GM18508 (cell line): Measurements from ENCODE around the gene ACTG1.
A peak's percentile ranks its signal among the peaks of the same experiment; 100 is the strongest.

ENCODE experiments used
- ATAC-seq: cut with Tn5 transposase; IDR thresholded peaks from one replicate; pipeline ENCODE4 v1.9.1; 2021; ENCODE audit warnings: moderate number of reproducible peaks; ENCODE audit not compliant: insufficient read depth, unreplicated experiment

The ACTG1 gene

DNA sequence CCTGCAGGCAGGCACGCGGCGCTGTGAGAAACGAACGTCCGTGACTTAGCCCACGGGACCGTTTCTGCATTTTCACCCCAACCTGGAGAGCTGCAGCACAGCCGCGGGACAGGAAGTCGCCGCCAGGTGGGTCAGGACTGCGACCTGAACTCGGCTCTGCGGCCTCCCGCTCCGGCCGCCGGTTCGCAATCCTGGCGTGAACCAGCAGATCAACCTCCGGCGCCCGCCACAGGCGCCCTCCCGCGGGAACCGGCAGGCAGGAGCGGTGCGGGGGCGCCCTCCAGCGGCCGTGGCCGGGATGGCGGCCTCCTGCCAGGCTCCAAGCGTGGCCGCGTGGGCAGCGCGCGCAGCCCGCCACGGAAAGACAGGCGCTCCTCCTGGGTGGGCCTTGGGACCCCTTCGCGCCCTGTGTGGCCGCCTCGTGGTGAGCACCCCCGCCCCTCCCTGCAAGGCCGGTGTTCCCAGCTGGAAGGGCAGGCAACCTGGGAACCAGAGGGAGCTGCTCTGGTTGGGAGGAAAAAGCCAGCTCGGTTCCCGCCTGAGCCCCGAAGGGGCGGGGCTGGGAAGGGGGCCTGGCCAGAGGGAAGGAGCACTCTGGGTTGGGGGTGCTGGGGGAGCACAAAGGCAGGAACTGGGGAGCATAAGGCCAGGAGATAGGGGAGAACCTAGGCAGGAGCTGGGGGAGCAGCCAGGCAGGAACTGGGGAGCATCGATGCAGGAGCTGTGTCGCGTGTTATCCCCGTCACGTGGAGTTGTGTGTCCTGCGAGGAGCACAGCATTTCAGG is 28.2 kb downstream of the ACTG1 start:
- ATAC-seq = peak; percentile 39

DNA sequence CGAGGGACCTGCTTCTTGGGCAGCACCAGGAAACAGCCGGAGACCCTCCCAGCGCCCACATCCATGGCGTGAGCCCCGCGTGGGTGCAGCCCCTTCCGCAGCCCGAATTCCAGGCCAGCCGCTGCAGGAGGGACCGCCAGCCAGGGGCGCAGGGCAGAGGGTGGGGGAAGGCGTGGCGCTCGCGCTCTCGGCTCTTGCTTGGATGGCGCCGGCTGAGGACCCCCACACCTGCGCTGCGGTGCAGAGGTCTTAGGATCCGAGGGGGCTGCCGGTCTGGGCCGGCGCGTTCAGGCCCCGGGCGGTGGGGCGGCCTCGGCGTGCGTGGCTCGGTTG is 28.8 kb downstream of the ACTG1 start:
- no peak for ATAC-seq

DNA sequence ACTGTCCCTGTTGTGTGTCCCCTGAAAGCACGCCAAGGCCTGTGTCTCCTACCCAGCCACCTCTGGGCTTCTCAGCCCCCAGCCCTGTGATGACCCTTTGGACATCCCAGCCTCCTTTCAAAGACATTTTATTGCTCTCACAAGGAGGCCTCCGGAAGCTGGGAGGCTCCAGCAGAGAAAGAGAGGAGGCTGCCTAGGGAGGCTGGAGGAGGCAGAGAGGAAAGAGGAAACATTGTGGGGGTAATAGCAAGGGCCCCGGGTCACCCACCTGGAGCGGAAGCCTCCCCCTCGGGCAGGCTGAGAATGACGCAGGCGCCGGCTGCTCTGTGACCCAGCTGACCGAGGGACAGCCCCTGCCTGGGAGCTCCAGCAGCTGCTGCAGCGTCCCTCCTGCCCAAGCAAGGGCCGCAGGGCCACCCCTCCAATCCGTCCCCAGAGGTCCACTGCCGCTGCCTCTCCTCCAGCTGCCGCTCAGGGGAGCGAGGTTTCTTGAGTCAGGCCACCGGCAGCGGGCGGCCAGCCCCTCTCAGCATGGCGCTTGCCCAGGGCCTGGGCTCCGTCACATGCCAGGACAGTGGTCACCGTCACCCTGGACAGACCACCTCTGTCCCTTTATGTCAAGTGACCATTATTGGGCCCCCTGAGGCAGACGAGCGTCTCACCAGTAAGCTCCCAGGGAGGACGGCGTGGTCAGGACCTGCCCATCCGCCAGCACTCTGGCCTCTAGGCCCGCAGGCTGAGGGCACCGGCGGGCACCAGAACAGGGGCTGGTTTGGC is 29.3 kb downstream of the ACTG1 start:
- no peak for ATAC-seq

DNA sequence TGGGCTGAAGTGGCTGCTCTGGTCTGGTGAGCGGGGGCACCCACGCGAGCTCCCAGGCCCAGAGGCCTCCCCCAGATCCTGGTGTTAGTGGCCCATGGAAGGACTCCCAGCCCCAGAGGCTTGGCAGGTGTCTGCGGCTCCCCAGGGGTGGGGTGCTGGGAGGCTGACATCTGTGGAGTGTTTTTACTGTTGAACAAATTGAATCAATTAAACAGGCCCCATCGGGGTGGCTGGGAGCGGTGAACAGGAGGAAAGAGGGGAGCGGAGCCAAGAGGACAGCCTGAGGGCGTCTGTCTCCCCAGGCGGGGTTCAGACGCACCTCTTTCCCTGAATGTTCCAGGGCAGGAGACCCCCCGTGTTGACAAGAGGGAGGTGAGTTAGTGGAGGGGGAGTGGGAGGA is 29.9 kb downstream of the ACTG1 start:
- no peak for ATAC-seq

DNA sequence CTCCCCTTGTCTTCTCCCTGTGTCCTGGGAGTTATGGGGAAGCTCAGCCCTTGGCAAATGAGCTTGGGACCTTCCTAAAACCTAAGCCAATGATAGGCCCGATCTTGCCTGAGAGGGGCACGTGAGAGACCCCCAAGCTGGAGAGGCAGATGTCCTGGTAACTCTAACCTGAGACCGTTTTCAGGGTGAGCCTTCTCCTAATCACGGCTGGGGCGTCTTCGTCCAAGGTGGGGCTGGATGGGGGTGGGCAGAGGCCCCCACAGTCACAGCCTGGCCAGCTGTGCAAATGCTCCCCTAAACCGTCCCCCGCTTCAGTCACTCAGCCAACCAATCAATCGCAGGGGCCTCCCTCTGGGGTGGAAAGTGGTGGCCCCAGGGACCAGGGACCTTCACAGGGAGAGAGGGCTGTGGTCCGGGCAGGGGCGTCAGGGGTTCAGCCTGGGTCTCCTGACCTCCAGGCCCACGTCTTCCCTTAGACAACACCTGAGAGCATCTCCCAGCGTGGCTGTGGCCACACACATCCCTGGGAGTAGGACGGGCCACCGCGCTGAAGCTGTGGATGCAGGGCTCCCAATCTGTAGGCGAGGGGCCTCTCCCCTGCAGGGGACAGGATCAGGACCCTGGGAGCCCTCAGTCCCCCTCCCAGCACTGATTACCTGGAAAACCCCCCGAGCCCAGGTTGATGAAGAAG is 30.6 kb downstream of the ACTG1 start:
- no peak for ATAC-seq

DNA sequence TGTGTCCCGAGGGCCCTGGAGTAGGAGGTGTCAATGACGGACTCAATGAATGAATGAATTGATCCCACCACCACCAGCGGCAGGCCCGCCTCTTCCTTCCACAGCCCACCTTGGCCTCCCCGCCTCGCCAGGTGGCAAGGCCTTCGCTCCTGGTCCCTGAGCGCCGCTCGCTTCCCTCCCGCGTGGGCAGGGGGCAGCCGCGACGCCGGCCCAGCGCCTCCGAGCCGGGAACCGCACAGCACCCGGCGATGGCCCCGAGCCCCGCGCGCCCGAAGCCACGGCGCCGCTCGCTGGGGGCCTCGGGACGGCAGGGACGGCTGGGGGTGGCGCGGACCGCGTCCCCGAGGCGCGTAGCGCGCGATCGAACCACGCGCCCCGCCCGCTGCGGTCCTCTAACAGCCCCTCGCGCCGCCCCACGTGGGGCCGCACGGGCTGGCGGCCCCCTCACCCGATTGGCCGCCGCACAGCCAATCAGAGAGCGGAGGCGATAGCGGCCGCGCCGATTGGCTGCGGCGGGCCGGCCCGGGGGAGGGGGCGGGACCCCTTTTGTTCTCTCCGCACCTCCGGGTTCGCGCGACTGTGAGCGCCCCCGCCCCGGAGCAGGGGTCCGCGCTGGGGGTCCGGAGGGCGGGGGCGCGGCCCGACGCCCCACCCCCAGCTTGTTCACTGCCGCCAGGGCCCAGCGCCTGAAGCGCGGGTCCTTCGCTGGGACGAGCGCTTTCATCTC is 31.4 kb downstream of the ACTG1 start:
- no peak for ATAC-seq

DNA sequence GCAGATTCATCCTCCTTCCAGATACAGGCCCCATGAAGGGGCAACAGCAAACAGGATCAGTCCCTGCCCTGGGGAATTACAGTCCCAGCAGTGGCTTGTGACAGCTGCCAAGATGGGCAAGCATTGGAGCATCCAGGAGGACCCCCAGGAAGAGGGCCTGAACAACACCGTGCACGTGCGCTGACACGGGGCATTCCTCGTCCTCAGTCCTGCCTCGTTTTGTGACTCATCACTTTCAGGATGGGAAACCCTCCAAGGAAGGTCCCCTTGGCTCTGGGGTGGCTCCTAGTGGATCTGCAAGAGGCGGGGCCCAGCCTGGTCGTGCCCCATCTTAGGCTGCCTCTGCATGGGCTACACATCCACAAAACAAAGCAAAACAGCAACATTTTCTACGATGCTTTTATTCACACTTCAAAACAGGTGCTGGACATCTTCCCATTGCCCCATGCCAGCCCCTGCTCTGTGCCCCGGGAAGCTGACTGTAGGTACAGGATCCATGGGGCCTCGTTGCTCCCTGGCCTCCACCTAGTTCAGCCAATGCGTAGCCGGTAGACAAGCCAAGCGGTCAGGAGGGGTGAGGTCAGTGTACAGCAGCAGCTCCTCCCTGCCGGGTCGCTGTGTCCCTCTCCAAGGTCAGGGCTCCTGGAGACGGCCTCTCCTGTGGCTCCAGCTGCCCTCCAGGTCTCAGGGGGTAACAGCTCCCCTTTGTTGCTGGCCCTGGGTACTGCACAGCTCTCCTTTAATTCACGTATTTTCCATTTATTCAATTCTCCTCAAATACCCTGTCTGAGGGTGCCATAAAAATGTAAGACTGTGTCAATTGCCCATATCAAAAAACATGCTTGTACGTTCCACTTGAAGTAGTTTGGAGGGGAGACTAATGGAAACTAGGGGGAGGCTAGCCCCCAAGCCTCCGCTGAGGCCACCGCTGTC is 32.2 kb downstream of the ACTG1 start:
- no peak for ATAC-seq

DNA sequence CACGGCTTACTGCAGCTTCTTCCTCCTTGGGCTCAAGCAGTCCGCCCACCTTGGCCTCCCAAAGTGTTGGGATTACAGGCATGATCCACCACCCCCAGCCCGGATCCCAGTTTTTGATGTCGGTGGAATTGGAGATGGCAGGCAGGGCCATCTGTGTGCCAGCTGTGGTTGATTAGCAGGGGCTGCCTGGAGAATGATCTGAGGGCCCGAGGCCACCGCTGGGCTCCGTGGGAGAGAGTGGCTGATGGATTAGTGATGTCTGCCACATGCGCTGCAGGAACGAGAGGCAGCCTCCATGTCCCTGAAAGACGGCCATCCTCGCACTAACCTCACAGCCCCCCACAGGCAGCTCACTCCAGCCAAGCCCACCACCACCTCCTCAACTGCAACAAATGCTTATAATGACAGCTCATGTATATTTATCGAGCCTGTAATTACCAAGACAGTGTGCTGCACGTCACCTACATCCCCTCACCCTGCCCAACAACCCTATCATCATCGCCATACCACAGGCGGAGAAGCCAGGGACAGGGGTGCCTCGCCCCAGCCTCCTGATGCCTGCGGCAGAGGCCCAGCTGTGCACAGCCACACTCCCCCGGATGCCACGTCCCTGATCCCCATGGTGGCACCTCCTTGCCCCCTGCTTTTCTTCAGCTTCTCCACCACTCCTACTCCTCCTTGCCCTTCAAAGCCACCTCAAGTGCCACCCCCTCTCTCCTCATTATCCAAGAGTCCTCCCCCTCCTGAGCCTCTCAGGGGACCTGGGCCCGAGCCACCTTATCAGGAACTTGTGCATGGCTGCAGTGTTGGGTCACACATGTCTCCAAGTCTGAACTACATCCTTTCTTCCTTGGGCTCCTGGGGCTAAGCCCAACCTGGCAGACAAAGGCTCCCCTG is 33.2 kb downstream of the ACTG1 start:
- no peak for ATAC-seq

DNA sequence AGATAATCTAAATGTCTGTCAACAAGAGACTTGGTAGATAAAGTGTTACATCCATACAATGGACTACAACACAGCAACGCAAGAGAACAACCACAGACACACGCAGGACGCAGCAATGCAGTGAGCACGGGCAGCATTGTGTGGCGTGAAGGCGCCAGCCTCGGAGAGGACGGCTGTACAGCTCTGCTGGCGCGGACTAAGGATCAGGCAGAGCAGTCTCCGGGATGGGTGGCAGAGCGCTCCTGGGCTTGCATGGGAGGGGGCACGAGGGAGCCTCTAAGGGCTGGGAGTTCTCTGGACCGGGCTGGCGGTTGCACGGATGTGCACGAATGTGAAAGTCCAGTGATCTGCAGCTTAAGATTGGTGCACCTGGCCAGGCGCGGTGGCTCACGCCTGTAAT is 34.5 kb downstream of the ACTG1 start:
- ATAC-seq = no peak

DNA sequence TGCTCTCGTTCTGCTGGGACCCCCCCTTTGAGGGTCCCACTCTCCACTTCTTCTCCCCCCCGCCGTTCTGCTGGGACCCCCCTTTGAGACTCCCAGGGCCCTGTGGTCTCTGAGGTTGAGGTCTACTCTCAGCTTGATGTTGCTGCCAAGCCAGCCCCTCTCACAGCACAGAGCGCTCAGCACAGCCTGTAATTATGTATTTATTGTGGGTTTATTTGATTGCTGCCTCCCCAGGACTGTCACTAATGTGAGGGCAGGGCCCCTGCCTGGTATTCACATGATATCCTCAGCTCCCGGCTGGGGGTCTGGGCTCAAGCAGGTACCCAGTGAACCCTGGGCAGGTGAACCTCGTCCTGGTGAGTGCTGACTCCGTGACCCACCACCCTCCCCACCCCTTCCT is 35.4 kb downstream of the ACTG1 start:
- ATAC-seq = no peak

DNA sequence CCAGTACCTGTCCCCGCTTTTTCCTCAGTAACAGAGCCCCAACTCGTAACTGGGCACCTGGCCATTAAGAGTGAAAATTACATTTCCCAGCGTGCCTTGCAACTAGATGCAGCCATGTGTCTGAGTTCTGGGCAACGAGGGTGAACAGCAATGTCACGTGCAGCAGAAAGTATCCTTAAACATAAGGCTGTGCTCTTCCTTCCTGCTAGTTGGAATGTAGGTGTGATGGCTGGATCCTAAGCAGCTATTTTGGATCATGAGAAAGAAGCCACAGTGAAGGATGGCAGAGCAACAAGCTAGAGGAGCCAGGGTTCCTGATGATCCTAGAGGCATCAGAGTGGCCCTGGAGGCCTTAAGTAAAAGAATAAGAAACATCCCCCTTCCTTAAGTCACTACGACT is 36.0 kb downstream of the ACTG1 start:
- ATAC-seq = no peak

DNA sequence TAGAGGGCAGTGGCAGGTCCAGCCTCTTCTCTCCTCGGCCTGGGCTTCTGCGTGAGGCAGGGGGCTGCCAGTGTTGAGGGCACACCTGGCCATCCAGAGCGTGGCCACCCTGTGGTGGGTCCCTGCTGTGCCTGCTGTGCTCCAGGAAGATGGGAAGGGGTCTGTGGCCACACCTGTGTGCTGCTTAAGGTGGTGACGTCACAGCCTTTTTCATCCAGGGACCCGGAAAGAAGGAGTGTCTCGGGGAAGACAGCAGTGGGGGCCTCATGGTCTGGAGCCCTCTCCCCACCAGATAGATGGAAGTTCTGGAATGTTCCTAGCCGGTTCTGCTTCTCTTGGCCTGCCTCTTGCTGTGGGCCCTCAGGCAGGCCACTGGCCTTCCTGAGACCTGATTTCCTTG is 36.5 kb downstream of the ACTG1 start:
- no peak for ATAC-seq

DNA sequence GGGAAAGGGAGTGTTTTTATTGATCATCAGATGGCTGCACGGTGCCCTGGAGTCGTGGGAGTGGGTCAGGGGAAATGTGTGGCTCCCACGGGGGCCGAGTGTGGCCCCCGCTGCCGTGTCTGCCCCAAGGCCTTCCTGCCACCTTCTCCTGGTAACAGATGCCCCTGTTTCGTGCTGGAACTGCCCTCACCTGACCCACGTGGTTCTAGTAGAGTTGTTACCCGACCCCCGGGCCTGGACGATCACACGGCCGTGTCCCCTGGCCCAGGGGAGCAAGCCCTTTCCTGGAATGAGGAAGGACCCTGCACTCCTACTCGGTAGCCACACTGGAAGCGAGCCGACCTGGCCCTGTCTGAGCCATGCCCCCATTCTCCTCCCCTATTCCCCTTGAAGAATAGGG is 37.6 kb downstream of the ACTG1 start:
- no peak for ATAC-seq

DNA sequence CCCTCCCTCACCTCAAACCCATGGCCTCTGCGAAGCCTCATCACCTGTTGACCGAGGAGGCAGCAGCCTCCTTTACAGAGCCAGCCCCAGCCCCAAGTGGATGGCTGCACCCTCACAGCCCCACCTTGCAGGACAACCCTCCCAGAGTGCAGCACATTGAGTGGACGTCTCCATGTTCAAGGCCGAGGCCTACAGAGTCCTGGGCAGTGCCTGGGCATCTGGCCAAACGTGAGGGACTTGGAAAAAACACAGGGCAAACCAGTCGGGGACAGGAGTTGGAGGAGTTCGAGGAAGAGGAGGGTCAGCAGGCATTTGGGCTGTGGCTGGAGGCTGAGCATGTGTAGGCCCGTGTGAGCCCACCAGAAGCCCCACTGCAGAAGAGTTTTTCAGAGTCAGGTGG is 39.6 kb downstream of the ACTG1 start:
- ATAC-seq = no peak

DNA sequence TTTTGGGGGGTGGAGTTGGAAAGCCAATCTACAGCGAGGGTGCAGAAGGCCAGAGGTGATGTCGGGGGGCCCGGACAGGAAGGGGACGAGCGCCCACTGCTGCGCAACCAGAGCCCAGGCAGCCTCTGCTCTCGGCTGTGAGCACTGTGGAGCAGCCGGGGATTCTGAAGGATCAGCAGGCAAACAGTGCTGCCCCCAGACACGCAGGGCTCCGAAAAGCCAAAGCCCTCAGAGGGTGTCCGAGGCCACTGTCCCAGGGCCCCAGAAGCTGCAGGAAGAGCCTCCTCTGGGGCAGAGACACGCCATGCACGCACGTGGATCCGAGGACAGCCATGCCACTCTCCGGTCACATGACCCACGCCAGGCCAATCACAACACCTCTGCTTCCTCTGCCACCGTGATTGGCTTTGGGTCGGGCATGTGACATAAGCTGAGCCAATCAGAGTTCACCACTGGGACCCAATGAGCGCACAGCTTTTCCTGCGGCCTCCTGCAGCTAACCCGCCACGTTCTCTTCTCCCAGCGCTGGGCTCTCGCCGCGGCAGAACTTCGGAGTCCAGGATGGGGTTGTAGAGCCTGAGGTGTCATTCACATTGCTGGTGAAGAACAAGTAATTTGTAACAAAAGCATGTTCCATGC is 40.7 kb downstream of the ACTG1 start:
- no peak for ATAC-seq

DNA sequence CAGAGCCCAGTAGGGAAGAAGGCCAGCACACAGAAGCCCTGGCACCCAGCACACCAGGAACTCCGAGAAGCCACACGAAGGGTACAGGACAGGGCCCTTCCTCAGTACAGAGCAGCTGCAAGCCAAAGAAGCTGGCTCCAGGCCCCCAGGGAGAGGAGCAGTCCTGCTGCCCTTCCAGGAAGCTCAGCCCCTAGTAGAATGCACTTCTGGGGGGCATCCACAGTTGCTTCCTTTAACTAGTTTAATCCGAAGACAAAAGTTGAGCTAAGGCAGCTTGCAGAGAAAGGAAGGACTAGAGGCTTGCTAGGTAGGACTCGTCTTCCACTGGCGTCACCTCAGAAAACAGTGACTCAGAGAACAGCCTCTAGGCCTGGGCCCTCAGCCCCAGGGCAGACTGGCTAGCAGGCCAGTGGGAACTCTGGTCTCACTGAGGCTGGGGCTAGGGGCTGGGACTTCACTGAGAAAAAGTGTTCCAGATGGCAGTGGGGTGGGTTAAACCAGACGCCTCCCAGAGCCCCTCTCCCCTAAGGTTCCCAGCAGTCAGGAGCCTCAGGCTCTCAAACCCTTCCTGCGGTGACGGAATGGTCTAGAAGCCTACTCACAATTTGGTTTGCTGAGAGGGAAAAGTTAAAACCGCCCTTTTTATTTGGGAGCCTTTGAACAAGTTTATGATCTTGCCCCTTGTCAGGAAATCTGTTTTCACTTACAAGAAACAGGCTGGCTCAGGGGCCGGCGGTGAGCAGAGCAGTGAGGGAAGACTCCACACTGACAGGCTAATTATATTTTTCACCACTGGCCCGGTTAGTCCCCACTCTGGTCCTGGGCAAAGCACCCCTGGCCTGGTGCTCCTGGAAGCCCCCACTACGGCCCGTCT is 41.4 kb downstream of the ACTG1 start:
- ATAC-seq = no peak

DNA sequence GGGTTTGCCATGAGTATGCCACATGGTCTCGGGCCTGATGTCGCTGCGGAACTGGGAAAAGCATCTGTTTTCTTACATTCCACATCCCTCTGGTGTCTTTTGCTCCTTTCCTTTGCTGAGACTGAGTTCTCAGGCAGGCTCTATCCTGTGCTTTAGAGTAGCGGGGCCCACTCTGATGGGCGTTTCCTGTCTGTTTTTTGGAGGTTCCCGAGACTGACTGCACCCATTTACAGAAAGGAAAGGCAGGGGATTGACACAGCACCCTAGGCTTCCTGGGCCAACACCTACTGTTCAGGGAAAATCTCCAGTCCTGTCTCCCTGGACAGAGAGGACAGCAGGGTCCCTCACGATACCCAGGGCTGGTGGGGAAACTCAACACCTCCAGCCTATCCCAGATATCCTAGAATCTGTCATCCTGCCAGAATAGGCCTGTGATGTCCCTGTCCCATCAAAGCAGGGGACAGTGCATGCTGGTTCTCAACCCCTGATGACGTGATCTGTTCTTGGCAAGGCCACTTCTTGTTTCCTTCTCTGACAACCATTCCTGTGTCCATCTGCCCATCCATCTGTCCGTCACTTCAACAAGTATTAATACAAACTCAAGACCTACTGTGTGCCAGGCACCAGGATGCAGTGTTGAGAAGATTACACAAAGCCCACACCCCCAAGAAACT is 42.2 kb downstream of the ACTG1 start:
- ATAC-seq = no peak
